Measurements from ENCODE around the gene ID3.

Gene ID3, protein sequence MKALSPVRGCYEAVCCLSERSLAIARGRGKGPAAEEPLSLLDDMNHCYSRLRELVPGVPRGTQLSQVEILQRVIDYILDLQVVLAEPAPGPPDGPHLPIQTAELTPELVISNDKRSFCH

DNA sequence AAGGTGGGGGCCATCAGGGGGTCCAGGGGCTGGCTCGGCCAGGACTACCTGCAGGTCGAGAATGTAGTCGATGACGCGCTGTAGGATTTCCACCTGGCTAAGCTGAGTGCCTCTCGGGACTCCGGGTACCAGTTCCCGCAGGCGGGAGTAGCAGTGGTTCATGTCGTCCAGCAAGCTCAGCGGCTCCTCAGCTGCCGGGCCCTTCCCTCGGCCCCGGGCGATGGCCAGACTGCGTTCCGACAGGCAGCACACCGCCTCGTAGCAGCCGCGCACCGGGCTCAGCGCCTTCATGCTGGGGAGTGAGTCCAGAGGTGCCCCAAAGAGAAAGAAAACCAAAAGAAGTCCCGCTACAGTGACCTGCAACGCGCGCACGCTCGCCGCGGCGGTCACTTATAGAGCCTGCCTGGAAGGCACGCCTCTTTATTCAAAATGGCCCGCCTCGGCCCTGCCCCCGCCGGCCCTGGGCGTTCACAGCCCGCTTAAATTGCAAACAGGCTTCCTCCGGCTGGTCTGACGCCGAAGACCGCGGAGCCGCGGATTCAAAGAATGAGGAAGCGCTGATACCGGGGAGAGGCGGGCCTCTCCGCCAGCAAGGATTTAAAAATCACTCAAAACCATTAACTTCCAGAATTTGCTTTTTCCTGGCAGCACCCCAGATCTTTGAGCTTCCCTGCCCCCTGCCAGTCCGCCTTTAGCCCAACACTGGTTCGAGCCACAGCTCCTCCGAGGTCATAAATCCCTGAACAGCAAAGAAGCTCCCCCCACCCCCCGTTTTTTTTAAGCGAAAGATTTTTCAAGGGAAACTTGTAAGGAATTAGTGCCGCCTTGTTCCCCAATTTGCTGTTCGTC is at the start of gene ID3:
TSS of gene ID3 (minus strand) at position 366 of the 849 bp plus-strand sequence. CDS start at position 291, 75 bp downstream.
- no peak for TF ChIP-seq CTCF (IDR thresholded peaks at IDR 0.05; ENCODE audit: insufficient read depth, low read depth, low read length, missing control alignments)
- peak within 1 kb of the TSS; percentile 100 for H3K4me3 ChIP-seq (ENCODE audit: low read length)
- DNase-seq (ENCODE audit: low read depth): peak; percentile 97

- TF ChIP-seq CTCF (IDR thresholded peaks at IDR 0.05; ENCODE audit: insufficient read depth, low read depth, low read length, missing control alignments): no peak
- DNase-seq (ENCODE audit: low read depth): no peak
- H3K4me3 ChIP-seq (ENCODE audit: low read length): no peak overlapping the region
These were observed 48.6 kb upstream of the ID3 start for GRCh38 chr1:23607944-23608343.

DNA sequence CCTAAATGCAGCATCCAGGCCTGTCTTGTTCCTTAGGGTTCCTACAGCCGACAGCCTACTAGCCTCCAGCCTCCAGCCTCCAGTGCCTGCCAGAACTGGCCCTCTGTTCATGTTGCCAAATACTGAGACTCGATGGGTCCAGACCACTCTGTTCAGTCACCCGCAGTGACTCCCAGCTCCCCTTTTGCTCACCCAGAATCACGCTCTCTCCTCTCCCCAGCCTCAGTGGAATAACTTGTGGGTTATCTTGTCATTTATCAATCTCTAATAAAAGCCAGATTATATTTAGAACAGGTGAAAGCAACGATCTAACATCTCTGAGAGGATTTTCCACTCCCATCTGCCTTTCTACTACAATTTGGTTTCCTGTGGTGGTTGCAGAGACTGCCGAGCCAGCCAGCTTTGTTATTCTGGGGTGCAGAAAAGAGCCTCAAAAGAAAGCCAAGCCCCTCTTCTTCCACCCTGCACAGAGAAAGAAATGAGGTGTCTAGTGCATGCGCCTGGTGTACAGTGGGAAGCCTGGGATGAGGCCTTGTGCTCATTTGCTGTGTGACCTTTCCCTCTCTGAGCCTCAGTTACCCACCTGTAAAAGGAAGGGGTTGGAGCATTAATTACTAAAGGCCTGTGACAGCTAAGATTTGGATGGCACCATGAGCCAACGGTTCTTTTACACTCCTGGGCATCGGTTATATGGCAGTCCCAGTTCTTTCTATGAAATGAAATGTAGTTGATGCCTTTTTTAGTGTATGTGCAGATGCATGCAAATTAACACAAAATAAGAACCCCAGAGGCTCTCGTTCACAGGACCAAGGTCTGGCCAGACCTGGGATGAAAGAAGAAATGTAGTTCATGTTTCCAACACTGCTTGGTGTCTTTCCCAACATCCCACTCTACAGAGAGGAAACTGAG is 42.9 kb upstream of the ID3 start:
- DNase-seq (ENCODE audit: low read depth): no peak
- H3K4me3 ChIP-seq (ENCODE audit: low read length): no peak overlapping the region
- no peak for TF ChIP-seq CTCF (IDR thresholded peaks at IDR 0.05; ENCODE audit: insufficient read depth, low read depth, low read length, missing control alignments)

DNA sequence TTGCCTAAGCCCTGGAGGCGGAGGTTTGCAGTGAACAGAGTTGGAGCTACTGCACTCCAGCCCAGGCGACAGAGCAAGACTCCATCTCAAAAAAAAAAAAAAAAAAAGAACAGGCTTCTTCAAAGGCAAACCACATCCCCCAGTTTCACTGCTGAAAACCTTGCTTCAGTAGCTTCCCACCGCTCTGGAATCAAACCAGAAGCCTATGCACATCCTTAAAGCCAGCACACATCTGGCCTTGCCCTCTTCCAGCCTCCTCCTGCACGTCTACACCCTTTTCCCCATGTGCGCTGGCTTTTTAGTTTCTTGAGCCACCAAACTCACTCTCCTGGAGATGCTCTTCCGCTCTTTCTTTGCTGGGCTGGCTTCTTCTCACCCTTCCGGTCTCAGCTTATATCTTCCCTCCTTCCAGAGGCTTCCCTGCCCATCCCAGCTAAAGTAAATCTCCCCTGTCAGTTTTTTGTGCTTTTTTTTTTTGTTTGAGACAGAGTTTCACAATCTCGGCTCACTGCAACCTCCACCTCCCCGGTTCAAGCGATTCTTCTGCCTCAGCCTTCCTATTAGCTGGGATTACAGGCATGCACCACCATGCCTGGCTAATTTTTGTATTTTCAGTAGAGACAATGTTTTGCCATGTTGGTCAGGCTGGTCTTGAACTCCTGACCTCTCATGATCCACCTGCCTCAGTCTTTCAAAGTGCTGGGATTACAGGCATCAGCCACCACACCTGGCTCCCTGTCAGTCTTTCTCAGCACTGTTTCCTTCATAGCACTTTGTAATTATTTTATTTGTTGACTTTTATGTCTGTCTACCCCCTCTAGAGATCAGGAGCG is 42.0 kb upstream of the ID3 start:
- no peak overlapping the region for H3K4me3 ChIP-seq (ENCODE audit: low read length)
- DNase-seq (ENCODE audit: low read depth): no peak
- TF ChIP-seq CTCF (IDR thresholded peaks at IDR 0.05; ENCODE audit: insufficient read depth, low read depth, low read length, missing control alignments): no peak

DNA sequence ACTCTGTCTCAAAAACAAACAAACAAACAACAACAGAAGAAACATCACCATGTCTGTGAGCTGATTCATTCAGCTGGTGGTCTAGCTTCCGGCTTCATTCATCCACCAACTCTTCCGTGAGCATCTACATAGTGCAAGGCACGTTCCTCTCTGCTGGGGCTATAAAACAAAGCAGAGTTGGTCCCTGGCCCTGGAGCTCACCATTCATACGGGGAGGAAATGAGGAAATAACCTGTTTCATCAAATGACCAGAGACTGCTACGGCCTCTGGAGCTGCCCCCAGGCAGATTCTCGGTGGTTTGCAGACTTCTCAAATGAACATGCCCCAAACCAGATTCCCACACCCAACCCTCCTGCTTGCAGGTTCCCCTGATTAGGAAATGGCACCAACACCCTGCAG is 41.0 kb upstream of the ID3 start:
- no peak for TF ChIP-seq CTCF (IDR thresholded peaks at IDR 0.05; ENCODE audit: insufficient read depth, low read depth, low read length, missing control alignments)
- H3K4me3 ChIP-seq (ENCODE audit: low read length): no peak overlapping the region
- DNase-seq (ENCODE audit: low read depth): no peak

DNA sequence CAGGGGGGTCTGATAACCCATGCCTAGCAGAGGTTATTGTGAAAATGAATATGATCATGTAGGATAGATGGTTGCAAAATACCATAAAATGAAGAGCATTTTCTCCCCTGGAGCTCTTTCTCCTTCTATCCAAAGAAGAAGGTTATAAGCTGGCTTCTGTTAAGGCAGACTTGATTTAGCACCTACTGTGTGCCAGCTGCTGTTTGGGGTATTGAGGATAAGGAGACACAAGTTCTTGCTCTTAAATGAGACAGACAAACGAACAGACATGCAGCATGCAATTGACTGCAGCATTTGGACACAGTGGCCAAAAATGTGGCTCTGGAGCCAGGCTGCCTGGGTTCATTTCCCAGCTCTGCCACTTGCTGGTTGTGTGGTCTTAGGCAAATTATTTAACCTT is 39.8 kb upstream of the ID3 start:
- no peak for TF ChIP-seq CTCF (IDR thresholded peaks at IDR 0.05; ENCODE audit: insufficient read depth, low read depth, low read length, missing control alignments)
- no peak overlapping the region for H3K4me3 ChIP-seq (ENCODE audit: low read length)
- DNase-seq (ENCODE audit: low read depth): no peak
